HL-60 (cell line): ENCODE measurements around the gene MRAS.
"Not testable (repeated sequence)": the region's sequence is repeated elsewhere in the genome, so short reads cannot be mapped to it uniquely, and the experiment has no call there.

Source experiments
- DNase-seq, 2 experiments: peaks; one replicate each; pipeline ENCODE4 v3.0.0-alpha.2; 2010 to 2020; ENCODE audit warnings: low read depth in 1 of 2, low spot score in 1 of 2
- H3K27ac ChIP-seq: fragments of 250-450 bp; sonication (Bioruptor Pico); replicated peaks from 2 replicates; pipeline ENCODE4 v1.5.1; 2020; ENCODE audit warnings: mild to moderate bottlenecking, moderate library complexity
- H3K27me3 ChIP-seq: fragments of 250-450 bp; sonication (Bioruptor Pico); 2 replicates; pipeline ENCODE4 v1.5.1; 2021; ENCODE audit warnings: mild to moderate bottlenecking, moderate library complexity; ENCODE audit not compliant: insufficient read depth, poor library complexity, severe bottlenecking
- H3K4me3 ChIP-seq: replicated peaks from 2 replicates; pipeline ENCODE4 v1.5.1; 2011; ENCODE audit warnings: mild to moderate bottlenecking, control low read depth, low read length; ENCODE audit not compliant: insufficient read depth
- GABPA ChIP-seq: IDR thresholded peaks from 2 replicates; pipeline ENCODE4 v1.6.1; 2012; ENCODE audit warnings: low read depth
- POLR2AphosphoS5 ChIP-seq: IDR thresholded peaks from 2 replicates; pipeline ENCODE4 v1.6.1; 2012; ENCODE audit warnings: low read depth
- SPI1 ChIP-seq: IDR thresholded peaks from 2 replicates; pipeline ENCODE4 v1.6.1; 2012; ENCODE audit warnings: low read depth, mild to moderate bottlenecking, borderline replicate concordance
- TF ChIP-seq, protein P1 (sequence below): IDR thresholded peaks from one replicate; pipeline ENCODE4 v1.5.1; 2011; ENCODE audit warnings: low read length, control low read depth, inconsistent platforms; ENCODE audit not compliant: insufficient read depth
- TF ChIP-seq, protein P2 (sequence below): IDR thresholded peaks from 2 replicates; pipeline ENCODE4 v1.6.1; 2012; ENCODE audit warnings: low read depth; ENCODE audit not compliant: insufficient replicate concordance

MRAS gene

DNA sequence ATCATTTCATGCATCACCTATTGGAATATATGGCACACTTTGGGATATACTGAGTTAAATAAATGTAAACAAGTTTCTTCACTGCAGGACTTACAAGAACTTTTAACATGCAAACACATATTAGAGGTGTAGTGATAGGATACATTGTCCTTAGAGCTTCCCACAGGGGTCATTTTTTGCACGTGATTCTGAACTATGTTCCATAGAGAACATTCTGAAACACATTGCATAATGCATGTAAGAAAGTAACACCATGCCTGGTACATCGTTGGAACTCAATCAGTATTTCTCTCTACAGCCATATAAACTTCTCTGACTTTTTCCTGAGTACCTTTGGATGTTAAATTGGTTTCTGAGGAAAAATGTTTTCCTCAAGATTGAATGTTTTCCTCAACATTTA is 28.3 kb downstream of the MRAS start:
- DNase-seq, result no peak
- Histone ChIP-seq H3K27me3 (peaks cover 3% of the 10 kb centered on the region), H3K27ac (no peak overlapping the region)

DNA sequence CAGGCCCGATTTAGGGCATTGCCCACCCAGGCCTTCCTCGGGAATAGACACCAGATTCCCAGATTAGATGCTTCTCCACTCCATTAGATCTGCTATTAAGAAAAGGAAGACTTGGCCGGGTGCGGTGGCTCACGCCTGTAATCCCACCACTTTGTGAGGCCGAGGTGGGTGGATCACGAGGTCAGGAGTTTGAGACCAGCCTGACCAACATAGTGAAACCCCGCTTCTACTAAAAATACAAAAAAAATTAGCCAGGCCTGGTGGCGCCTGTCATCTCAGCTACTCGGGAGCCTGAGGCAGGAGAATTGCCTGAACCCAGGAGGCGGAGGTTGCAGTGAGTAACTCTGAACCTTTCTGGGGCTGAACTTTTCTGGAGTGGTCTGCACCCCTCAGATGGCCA is 28.8 kb downstream of the MRAS start:
- not testable (repeated sequence) for H3K27me3 ChIP-seq, DNase-seq, H3K4me3 ChIP-seq, H3K27ac ChIP-seq

More for the DNA sequence above, 28.3 kb downstream of the MRAS start:
- TF ChIP-seq SPI1, result no peak
- TF ChIP-seq, protein P1, sequence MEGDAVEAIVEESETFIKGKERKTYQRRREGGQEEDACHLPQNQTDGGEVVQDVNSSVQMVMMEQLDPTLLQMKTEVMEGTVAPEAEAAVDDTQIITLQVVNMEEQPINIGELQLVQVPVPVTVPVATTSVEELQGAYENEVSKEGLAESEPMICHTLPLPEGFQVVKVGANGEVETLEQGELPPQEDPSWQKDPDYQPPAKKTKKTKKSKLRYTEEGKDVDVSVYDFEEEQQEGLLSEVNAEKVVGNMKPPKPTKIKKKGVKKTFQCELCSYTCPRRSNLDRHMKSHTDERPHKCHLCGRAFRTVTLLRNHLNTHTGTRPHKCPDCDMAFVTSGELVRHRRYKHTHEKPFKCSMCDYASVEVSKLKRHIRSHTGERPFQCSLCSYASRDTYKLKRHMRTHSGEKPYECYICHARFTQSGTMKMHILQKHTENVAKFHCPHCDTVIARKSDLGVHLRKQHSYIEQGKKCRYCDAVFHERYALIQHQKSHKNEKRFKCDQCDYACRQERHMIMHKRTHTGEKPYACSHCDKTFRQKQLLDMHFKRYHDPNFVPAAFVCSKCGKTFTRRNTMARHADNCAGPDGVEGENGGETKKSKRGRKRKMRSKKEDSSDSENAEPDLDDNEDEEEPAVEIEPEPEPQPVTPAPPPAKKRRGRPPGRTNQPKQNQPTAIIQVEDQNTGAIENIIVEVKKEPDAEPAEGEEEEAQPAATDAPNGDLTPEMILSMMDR, result no peak
- TF ChIP-seq GABPA, result no peak
- no peak for TF ChIP-seq POLR2AphosphoS5
- TF ChIP-seq, protein P2, sequence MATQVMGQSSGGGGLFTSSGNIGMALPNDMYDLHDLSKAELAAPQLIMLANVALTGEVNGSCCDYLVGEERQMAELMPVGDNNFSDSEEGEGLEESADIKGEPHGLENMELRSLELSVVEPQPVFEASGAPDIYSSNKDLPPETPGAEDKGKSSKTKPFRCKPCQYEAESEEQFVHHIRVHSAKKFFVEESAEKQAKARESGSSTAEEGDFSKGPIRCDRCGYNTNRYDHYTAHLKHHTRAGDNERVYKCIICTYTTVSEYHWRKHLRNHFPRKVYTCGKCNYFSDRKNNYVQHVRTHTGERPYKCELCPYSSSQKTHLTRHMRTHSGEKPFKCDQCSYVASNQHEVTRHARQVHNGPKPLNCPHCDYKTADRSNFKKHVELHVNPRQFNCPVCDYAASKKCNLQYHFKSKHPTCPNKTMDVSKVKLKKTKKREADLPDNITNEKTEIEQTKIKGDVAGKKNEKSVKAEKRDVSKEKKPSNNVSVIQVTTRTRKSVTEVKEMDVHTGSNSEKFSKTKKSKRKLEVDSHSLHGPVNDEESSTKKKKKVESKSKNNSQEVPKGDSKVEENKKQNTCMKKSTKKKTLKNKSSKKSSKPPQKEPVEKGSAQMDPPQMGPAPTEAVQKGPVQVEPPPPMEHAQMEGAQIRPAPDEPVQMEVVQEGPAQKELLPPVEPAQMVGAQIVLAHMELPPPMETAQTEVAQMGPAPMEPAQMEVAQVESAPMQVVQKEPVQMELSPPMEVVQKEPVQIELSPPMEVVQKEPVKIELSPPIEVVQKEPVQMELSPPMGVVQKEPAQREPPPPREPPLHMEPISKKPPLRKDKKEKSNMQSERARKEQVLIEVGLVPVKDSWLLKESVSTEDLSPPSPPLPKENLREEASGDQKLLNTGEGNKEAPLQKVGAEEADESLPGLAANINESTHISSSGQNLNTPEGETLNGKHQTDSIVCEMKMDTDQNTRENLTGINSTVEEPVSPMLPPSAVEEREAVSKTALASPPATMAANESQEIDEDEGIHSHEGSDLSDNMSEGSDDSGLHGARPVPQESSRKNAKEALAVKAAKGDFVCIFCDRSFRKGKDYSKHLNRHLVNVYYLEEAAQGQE, result no peak
- H3K4me3 ChIP-seq, result no peak overlapping the region

DNA sequence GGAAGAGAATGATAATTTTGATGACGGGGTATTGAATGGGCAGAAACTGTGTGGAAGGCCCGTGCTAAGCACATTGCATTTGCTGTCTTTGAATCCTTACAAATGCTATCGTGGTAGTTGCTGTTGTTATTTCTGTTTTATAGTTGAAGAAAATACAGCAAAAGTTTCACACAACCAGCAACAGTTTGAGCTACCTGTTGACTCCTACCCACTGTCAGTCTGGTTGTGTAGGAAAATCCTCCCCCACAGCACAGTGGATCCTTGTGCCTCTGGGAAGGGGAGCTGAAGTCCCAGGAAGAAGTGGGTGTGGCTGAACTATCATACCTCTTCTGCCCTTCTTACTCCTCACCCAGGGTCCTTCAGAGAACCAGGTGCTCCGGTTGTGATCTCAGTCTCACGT is 29.4 kb downstream of the MRAS start:
- H3K4me3 ChIP-seq, result no peak overlapping the region
- peaks cover 3% of the 10 kb centered on the region for H3K27me3 ChIP-seq
- DNase-seq, result no peak

DNA sequence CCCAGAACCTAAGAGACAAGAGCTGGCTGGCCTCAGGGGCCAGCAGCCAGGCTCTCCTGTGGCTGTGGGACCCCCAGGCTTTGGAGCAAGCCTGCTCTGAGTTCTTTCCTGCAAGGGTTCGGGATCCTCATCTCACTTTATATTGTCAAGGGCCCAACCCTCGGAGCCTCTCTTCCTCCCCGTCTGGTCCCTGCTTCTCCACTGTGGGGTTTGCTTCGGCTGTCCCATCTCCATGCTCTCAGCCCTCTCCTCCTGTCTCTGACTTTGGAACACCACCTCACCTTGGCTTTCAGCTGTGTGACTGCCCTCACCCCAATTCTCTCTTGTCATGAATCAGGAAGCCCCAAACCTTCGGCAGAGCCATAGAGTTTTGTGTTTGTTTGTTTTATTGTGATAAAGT is 30.0 kb downstream of the MRAS start:
- peaks cover 3% of the 10 kb centered on the region for H3K27me3 ChIP-seq
- H3K4me3 ChIP-seq, result no peak overlapping the region
- TF ChIP-seq POLR2AphosphoS5, result no peak
- TF ChIP-seq, protein P1, result no peak
- TF ChIP-seq, protein P2, result no peak
- no peak overlapping the region for H3K27ac ChIP-seq
- no peak for DNase-seq

More for the DNA sequence above, 29.4 kb downstream of the MRAS start:
- TF ChIP-seq SPI1, result no peak
- TF ChIP-seq POLR2AphosphoS5, result no peak
- TF ChIP-seq GABPA, result no peak
- TF ChIP-seq, protein P2, result no peak
- TF ChIP-seq, protein P1, result no peak
- H3K27ac ChIP-seq, result no peak overlapping the region
